GM19467 (cell line): ENCODE data around the gene CRADD.
"Not testable (repeated sequence)": the region's sequence is repeated elsewhere in the genome, so short reads cannot be mapped to it uniquely, and the experiment has no call there.

ENCODE experiments used
- ATAC-seq: cut with Tn5 transposase; IDR thresholded peaks from one replicate; pipeline ENCODE4 v1.9.1; 2021; ENCODE audit warnings: mild to moderate bottlenecking, moderate library complexity; ENCODE audit not compliant: unreplicated experiment

CRADD gene

DNA sequence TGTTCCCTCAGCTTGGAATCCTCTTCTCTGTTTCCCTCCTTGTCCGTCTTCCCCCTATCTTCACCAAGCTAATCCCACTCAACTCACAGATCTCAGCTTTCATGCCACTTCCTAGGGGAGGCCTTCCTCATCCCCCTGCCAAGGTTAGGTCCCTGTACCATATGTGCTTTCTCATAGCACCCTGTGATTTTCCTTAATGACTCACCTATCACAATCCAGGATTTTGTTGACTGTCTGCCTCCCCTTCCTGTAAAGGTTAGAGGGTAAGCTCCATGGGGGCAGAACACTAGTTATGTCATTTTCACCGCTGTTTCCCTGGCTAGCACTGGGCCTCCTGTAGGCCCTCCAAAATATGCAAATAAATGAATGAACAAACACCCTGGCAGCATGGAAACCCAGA lies 57.6 kb downstream of the CRADD start:
- ATAC-seq = no peak

DNA sequence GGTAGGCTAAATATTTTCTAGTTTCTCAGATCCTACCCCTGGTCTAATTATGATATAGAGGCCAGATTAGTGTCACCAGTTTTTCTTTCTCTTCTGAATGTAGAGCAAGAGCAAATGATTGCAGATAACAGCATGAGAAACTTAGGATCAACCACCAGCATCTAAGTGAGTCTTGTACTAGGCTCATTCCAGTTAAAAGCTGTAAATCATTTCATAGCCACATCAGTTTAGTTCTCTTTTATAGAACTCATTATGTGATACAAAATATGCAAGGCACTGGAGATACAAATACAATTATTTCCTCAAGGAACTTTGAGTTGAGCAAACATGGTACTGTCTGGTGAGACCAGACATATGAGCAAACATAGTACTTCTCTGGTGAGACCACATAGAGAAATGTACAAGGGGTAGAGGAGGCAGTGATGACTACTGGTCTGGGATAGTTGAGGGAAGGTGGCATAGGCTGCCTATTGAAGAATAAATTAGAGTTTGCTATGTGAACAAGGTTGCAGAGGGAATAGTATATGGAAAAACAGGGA lies 59.5 kb downstream of the CRADD start:
- ATAC-seq = no peak

DNA sequence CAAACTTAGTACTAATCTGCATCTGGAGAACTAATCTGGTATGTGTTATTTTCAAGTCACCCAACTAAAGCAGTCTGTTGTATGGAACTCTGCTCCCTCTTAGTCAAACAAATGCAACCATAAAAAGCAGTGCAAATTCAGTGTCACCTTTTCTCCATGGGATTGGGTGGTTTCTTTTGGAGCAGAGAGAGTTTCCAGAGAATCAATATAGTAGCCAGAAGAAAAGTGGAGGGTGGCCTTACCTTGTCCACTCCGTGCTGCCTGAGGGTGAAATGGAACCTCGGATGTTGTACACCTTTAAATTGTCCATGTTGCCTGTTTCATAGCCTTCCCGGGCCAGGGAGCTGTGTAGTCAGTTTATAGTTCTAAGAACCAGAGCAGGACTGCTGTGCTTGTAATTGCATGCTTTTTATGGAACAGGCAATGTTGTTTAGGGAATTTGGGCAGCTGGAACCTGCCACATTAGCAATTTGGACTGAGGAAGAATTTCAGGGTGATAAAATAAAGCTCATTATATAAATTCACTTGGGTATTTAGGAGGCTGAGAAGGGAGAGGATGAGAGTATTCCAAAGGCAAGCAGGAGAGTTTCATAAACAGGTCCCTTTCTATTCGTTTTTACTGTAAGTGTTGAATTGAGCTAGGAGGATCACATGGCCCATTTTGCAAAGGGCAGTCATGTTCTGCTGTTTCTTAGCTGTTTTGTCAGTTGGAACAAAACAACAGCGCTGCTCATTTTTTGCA lies 60.5 kb downstream of the CRADD start:
- ATAC-seq = no peak

DNA sequence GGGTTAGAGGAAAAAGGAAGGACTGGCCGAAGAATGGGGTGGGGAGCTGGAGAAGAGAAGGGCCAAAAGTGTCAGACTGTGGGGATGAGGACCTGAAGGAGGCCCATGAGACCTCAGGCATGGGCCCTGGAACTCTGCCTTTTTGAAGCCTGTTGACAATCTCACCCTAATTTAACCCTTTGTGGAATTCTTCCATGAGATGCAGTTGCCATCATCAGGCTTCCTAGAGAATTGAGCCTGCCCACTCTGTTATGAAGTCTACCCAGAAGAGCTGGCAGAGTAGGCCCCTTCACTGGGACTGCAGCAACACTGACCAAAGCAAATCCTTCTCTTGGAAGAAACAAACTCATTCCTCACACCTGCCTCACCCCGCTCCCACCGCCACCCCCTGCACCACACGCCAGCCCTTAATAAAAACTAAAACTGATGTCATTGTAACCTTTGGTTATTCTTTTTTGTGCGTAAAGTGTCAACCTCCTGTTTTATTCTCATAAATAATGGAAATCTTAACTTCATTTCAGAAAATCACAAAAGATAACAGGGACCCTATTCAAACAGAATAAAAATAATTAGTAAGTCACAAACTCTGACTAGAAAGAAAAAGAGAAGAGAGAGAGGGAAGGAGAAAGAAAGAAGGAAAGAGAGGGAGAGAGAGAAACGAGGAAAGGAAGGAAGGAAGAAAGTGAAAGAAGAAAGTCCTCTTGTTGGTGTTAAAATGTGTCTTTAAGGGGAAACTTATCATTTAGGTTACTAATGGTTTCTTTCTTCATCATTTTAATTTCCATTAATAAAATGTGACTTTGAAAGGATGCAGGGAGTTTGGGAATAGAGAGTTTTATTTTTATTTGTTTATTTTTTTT lies 61.3 kb downstream of the CRADD start:
- ATAC-seq = no peak

DNA sequence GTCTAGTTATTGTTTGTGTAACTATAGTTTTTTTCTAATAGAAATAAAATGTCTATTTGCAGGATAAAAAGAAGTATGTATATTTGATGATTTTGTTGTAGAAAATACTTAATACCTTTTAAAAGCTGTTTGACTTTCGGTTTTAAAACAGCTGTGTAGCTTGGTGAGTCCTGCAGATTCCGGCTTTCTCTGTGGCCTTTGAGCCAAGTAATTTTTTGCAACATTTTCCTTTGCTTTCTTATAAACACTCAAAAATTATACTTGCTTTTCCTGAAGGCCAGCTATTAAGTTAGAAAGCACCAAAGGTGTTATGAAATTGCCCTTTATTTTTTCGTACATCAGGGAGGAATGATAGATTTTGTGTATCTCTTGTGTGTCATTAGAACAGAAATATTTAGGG lies 63.6 kb downstream of the CRADD start:
- ATAC-seq = no peak

DNA sequence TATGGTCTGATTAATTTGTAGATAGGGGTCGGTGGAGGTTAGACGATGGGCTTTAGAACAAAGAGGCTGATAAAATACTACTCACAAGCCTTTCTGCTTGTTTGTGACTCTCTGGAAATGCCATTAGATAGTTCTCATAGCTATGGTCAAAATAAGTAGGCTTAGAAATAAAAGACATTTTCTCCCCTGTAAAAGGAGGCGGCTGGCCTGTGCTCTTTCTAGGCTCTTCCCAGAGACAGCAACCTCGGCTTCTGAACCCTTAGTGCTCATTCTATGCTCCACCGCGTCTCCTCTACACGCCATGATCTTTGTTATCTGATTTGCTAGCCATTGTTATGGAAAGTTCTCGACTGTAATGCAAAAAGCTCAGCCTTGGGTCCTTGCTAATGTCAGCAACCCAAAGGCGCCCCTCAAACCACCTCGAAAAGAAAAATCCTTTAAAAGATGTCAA lies 64.5 kb downstream of the CRADD start:
- no peak for ATAC-seq

DNA sequence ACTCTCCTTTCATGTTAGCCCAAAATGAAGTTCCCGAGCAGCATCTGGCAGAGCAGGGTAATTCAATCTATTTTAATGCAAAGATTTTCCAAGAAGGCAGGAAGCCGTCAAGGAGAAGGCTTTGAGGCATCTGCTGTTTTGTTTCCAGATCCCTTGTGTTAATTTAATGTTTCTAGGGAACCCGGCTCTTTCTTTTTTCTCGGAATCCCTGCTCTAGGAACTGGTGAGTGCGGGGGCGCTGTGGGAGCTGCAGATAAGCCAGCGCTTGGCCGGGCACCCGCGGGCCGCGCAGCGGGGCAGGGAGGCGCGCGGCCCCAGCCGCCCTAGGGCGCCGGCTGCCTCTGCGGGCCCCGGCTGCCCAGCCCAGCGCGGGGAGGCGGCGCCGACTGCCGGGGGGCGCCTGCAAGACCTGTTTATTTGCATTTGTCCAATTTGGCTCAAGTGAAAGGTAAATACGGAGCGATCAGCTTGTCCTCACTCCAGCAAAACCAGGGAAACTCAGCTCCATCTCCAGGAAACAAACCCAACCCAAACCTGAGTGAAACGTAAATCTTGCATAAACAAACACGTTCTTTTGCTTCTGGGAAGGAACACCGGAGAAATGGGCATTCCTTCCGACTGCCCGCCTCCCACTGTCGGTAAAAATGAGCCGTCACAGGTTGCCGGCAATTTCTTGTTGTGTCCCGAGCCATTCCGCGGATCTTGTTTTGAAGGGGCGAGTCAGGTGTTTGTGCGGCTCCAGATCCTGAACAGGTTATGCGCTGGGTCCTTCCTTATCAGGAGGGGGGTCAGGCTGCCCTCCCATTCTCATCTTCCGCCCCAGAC lies 65.1 kb downstream of the CRADD start:
- peak; percentile 73 for ATAC-seq

DNA sequence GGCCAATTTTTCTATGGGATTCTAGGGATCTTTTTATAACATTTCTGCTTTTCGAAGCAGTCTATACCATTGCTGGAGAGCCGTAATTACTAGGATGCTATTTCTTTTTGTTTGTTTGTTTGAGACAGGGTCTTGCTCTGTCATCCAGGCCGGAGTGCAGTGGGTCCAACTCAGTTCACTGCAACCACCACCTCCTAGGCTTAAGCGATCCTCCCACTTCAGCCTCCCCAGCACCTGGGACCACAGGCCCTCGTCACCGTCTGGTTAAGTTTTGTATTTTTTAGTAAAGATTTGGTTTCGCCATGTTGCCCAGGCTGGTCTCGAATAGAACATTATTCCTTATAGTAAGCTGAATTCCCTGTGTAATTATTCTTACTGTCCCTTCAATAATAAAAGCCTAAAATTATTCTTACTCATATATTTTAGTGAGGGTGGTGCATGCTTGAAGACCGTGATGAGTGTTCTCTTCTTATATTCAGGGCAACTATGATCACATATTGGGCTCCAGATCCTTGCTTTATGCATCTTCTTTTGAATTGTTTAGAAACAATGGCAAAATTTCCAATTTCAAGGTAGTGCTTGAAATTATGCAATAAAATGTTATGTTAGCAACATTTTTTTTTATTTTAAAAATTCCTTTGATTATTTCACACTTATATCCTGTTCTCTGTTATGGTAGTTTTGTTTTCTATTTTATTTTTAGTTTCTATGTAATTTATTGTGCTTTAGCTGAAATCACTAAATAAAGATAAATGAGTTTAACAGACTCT lies 66.2 kb downstream of the CRADD start:
- ATAC-seq = no peak

DNA sequence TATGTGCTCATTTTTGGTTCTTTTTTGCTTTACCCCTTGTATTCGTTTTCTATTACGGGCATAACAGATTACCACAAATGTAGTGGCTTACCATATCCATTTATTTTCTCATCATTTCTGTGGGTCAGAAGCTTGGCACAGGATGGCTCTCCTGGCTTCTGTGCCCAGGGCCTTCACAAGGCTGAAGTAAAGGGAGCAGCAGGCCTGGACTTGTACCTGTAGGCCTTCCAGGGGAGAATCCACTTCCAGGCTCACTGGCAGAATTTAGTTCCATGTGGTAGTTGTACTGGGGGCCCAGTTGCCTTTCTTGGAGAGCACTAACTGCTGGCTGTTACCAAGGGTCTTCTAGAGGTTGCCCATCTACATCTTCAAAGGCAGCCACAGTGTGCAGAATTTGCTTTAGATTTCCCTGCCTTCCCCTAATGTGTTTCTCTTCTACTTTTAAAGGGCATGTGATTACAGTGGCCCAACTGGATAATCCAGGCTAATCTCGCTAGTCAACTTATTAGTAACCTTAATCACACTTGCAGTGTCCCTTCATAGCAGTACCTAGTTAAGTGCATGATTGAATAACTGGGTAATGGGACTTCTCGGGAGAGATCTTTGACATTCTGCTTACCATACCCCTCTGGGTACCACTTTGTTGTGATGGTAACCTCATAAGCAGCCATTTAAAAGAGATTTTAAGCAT lies 67.0 kb downstream of the CRADD start:
- ATAC-seq = no peak

DNA sequence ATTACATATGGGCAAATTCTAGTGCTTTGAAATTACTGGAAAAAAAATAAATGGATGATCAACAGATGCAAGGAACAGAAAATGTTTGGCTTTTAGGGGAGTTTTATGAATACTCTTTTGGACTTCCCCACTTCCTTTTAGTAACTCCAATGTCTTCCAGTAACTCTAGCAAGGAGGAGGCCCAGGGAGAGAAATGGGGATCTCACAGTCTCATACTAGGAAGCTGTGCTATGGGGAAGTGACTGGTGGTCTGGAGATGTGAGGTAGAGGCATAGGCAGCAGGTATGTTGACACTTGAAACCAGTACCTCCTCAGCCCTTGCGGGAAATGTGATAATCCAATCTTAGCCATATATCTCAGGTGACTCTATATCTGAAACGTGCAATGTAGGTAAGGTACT lies 68.1 kb downstream of the CRADD start:
- ATAC-seq = no peak

DNA sequence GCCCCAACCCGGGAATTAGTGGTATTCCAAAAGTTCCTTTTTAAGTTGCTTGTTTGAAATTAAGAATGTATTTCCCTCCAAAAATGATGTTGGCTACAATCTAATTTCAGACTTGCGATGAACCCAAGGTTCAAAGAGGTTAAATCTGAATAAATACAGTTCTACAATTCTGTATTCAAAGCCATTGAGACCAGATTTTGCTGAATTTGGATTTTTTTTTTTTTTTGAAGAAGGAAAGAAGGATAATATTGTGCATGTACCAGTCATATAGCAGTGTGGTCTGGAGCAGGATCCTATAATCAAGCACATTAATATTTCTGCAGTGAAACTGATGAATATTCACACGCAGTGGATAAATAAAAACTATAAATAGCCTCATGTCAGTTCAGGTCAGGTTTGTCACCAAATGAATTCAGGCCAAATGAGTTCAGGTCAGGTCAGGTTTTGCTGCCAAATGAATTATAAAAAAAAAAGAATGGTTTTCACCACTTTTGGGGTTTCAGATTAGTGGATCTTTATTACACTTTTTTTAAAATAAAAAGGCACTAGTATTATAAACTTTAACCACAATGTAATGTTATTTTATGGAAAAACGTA lies 69.5 kb downstream of the CRADD start:
- no peak for ATAC-seq

DNA sequence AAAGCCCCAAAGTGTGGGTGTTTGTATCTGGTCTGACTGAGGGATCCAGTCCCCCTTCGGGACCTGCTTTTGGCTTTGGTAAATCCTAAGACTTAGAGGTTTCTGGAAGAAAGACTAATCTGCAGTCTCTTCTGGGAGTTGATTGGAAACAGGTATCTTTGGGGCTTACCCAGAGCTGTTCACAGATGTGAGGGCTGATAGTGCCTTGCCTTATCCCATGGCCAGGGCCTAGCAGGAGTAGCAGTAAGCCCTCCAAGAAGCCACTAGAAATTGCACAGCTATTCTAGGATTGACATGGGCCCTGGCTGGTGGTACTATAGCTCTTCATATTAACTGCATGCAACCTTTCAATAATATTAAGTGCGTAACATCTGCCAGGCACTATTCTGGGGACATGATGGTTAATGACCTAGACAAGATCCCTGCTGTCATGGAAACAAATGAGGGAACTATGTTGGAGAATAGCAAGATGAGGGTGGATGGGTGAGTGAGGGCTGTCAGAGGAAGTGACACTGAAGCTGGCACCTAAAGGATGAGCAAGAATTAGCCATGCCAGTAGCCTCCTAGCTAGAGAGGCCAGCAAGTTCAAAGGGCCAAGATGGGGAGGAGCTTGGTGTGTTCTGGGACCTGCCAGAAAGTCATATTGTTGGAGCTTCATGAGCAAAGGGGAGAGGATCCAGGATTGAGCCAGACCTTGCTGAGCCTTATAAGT lies 71.7 kb downstream of the CRADD start:
- ATAC-seq = no peak

DNA sequence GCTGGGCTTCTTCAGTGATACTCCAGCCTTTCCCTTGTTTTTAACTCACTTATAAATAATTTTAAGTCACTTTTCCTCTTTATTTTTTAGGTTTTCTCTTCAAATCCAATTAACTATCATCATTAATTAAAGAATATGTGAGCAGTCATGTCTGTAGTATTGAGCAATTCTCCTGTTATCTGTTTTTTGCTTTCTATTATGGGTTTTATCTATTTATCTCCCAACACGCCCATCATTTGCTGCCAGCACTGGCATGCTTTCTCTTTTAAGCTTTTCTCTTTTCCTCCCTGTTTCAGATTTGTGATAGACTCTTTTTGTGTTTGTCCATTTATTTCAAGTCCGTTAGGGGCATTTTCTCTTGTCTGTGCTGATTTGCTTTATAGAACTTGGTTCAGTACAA lies 72.3 kb downstream of the CRADD start:
- no peak for ATAC-seq

DNA sequence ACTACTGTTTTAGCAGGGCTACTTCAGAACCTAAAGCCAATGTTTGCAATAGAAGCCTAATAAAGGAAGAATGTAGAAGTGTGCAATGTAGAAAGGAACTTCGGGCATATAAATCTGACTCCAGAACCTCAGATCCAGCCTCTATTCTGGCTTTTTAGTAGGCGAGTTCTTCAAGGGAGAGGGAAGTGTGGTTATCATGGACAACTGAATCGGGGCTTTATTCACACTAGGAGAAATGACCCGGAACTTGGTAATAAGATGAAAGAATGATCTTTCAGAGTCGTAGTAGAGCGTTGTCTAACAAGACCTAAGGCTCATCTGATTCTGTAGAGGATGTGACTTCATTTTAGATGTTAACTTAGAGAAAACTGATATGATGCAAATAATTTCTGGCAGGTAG lies 72.9 kb downstream of the CRADD start:
- no peak for ATAC-seq

DNA sequence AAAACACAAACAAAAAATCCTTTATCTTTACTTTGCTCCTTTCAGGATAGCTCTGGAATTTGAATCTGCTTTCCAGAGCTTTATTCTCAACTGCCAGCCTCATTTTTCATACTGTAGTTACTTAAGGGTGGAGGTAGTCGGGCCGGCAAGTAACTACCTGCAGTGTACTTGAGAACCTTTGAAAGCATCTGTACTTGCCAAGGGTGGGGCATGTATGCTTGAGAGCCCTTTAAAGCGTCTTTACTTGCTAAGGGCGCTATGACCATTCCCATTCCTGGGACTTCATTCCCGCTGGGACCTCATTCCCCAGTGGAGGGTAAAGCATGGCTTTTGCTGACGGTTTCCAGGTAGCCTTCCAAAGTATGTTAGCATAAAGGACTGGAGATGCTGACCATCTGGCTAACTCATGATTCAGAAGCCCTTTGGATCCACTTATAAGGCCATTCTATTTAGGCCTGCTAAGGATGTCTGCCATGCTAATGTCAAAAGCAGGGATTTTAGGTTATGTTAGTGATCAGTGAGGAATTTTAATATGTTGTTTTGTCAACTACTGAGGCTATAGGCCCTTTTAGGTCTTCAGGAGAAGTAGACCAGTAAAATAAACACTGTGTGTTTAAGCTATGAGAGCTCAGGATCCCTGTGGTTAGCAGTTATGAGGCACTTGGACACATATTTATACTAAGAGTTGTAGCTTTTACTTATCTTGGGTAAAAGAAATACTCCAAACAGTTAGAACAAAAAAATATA lies 74.9 kb downstream of the CRADD start:
- no peak for ATAC-seq

DNA sequence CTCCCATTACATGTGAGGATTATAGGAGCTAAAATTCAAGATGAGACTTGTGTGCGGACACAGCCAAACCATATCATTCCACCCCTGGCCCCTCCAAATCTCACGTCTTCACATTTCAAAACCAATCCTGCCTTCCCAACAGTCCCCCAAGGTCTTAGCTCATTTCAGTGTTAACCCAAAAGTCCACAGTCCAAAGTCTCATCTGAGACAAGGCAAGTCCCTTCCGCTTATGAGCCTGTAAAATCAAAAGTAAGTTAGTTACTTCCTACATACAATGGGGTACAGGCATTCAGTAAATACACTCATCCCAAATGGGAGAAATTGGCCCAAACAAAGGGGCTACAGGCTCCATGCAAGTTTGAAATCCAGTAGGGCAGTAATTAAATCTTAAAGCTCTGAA lies 76.1 kb downstream of the CRADD start:
- ATAC-seq = no peak

DNA sequence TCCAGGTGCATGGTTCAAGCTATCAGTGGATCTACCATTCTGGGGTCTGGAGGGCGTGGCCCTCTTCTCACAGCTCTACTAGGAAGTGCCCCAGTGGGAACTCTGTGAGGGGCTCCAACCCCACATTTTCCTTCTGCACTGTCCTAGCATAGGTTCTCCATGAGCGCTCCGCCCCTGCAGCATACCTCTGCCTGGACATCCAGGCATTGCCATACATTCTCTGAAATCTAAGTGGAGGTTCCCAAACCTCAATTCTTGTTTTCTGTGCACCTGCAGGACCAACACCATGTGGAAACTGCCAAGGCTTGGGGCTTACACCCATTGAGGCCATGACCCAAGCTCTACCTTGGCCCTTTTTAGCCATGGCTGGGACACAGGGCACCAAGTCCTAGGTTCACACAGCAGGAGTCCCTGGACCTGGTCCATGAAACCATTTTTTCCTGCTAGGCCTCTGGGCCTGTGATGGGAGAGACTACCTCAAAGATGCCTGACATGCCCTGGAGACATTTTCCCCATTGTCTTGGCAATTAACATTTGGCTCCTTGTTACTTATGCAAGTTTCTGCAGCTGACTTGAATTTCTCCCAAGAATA lies 76.8 kb downstream of the CRADD start:
- no peak for ATAC-seq

DNA sequence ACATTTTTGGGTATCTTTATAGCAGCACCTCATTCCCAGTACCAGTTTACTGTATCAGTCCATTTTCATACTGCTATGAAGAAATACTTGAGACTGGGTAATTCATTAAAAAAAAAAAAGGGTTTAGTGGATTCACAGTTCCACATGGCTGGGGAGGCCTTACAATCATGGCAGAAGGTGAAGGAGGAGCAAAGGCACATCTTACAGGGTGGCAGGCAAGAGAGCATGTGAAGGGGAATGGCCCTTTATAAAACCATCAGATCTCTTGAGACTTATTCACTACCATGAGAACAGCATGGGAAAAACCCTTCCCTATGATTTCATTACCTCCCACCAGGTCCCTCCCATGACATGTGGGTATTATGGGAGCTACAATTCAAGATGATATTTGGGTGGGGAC lies 77.7 kb downstream of the CRADD start:
- not testable (repeated sequence) for ATAC-seq
